Mesenchymal stem cell (in vitro differentiated cells and primary cell): ENCODE data around the gene HDAC4.

Source experiments
- DNase-seq: peaks from one replicate; pipeline ENCODE4 v3.0.0-alpha.2; 2013
- H2AFZ ChIP-seq: one replicate; pipeline ENCODE4 v1.6.1; 2013; ENCODE audit warnings: low read depth, mild to moderate bottlenecking, control low read depth, inconsistent platforms, low read length, moderate library complexity
- H2AK5ac ChIP-seq: 2 replicates; pipeline ENCODE4 v1.6.1; 2013; ENCODE audit warnings: low read length, moderate library complexity, mild to moderate bottlenecking, inconsistent platforms; ENCODE audit not compliant: severe bottlenecking
- H2BK120ac ChIP-seq: one replicate; pipeline ENCODE4 v1.6.1; 2013; ENCODE audit warnings: low read depth, mild to moderate bottlenecking, inconsistent platforms, low read length, moderate library complexity
- H2BK12ac ChIP-seq, 2 experiments: one replicate each; pipeline ENCODE4 v1.6.1; 2013; ENCODE audit warnings: inconsistent platforms in 2 of 2, low read length in 2 of 2, mild to moderate bottlenecking in 2 of 2, moderate library complexity in 2 of 2, control low read depth in 1 of 2
- H2BK15ac ChIP-seq: one replicate; pipeline ENCODE4 v1.6.1; 2013; ENCODE audit warnings: mild to moderate bottlenecking, low read depth, inconsistent platforms; ENCODE audit not compliant: poor library complexity, severe bottlenecking
- H2BK5ac ChIP-seq: 2 replicates; pipeline ENCODE4 v1.6.1; 2013; ENCODE audit warnings: low read depth, mild to moderate bottlenecking, low read length, control low read depth, inconsistent platforms; ENCODE audit not compliant: poor library complexity, severe bottlenecking
- H3K14ac ChIP-seq, 2 experiments: one replicate each; pipeline ENCODE4 v1.6.1; 2013; ENCODE audit warnings: inconsistent platforms in 2 of 2, low read length in 2 of 2, control low read depth in 1 of 2, mild to moderate bottlenecking in 1 of 2, moderate library complexity in 1 of 2
- H3K18ac ChIP-seq, 2 experiments: one replicate each; pipeline ENCODE4 v1.6.1; 2013; ENCODE audit warnings: inconsistent platforms in 2 of 2, low read length in 2 of 2, control low read depth in 1 of 2, low read depth in 1 of 2, mild to moderate bottlenecking in 1 of 2
- H3K23ac ChIP-seq, 2 experiments: one replicate each; pipeline ENCODE4 v1.6.1; 2013; ENCODE audit warnings: inconsistent platforms in 2 of 2, low read length in 2 of 2, mild to moderate bottlenecking in 2 of 2, moderate library complexity in 2 of 2, control low read depth in 1 of 2
- H3K27ac ChIP-seq: 2 replicates; pipeline ENCODE4 v1.5.1; 2013; ENCODE audit warnings: mild to moderate bottlenecking, moderate library complexity, low read length, control low read depth, inconsistent platforms; ENCODE audit not compliant: poor library complexity, severe bottlenecking
- H3K27me3 ChIP-seq, 2 experiments: 2 replicates each; pipeline versions ENCODE4 v1.6.1 to v1.7.0; 2013; ENCODE audit warnings: low read length in 2 of 2, mild to moderate bottlenecking in 2 of 2, moderate library complexity in 2 of 2, control low read depth in 1 of 2, inconsistent platforms in 1 of 2; ENCODE audit not compliant: control insufficient read depth in 1 of 2, insufficient read depth in 1 of 2
- H3K36me3 ChIP-seq, 2 experiments: 2 replicates each; pipeline versions ENCODE4 v1.6.1 to v1.7.0; 2013; ENCODE audit warnings: low read length in 2 of 2, control low read depth in 1 of 2, inconsistent platforms in 1 of 2, low read depth in 1 of 2, mild to moderate bottlenecking in 1 of 2; ENCODE audit not compliant: insufficient read depth in 2 of 2, control insufficient read depth in 1 of 2
- H3K4ac ChIP-seq, 2 experiments: one replicate each; pipeline ENCODE4 v1.6.1; 2013; ENCODE audit warnings: inconsistent platforms in 2 of 2, low read length in 2 of 2, mild to moderate bottlenecking in 2 of 2, moderate library complexity in 2 of 2, control low read depth in 1 of 2, low read depth in 1 of 2
- H3K4me1 ChIP-seq: 2 replicates; pipeline ENCODE4 v1.6.1; 2013; ENCODE audit warnings: low read depth, low read length, control low read depth; ENCODE audit not compliant: control insufficient read depth, insufficient read depth
- H3K4me2 ChIP-seq: 2 replicates; pipeline ENCODE4 v1.6.1; 2013; ENCODE audit warnings: low read length, mild to moderate bottlenecking, inconsistent platforms; ENCODE audit not compliant: poor library complexity, severe bottlenecking
- H3K4me3 ChIP-seq, 2 experiments: 2 replicates each; pipeline versions ENCODE4 v1.5.1 to v1.7.0; 2013; ENCODE audit warnings: low read length in 2 of 2, mild to moderate bottlenecking in 2 of 2, control low read depth in 1 of 2, low read depth in 1 of 2; ENCODE audit not compliant: insufficient read depth in 1 of 2
- H3K79me1 ChIP-seq: replicated peaks from 2 replicates; pipeline ENCODE4 v1.6.1; 2013; ENCODE audit warnings: mild to moderate bottlenecking, control low read depth, low read length, inconsistent platforms; ENCODE audit not compliant: poor library complexity, severe bottlenecking
- H3K9ac ChIP-seq: 2 replicates; pipeline ENCODE4 v1.7.0; 2013; ENCODE audit warnings: mild to moderate bottlenecking, low read length, moderate library complexity
- H3K9me3 ChIP-seq: 2 replicates; pipeline ENCODE4 v1.7.0; 2013; ENCODE audit warnings: mild to moderate bottlenecking, low read length; ENCODE audit not compliant: control insufficient read depth
- H4K8ac ChIP-seq: one replicate; pipeline ENCODE4 v1.6.1; 2013; ENCODE audit warnings: inconsistent platforms, mild to moderate bottlenecking, low read length, moderate library complexity
- H4K91ac ChIP-seq: one replicate; pipeline ENCODE4 v1.6.1; 2013; ENCODE audit warnings: mild to moderate bottlenecking, low read length, inconsistent platforms
- WGBS: methylation state at CpG from one replicate; pipeline ENCODE4 v1.1.7; 2013; ENCODE audit warnings: mixed read lengths; 5-methylcytosine and 5-hydroxymethylcytosine counted together

Gene HDAC4

GRCh38 chr2:239161711-239162140, 239.1 kb downstream of the HDAC4 start:
- Histone ChIP-seq H3K27me3 (no peaks in the 10 kb centered on the region), H3K4me2 (no peak overlapping the region), H3K23ac (no peak overlapping the region), H3K4ac (no peak overlapping the region), H3K27ac (no peak overlapping the region), H3K4me1 (peaks cover 9% of the 10 kb centered on the region), H2BK12ac (no peak overlapping the region), H3K14ac (no peak overlapping the region), H3K18ac (no peak overlapping the region), H2BK15ac (no peak overlapping the region), H2AFZ (no peak overlapping the region), H3K4me3 (no peak overlapping the region), H3K9me3 (no peaks in the 10 kb centered on the region), H4K91ac (no peak overlapping the region), H3K9ac (no peak overlapping the region), H2AK5ac (no peak overlapping the region), H2BK5ac (no peak overlapping the region), H4K8ac (no peak overlapping the region), H3K36me3 (peaks cover 25 to 39% of the 10 kb centered on the region in 2 experiments), H2BK120ac (no peak overlapping the region), H3K79me1 (peaks cover 2% of the 10 kb centered on the region)
- 93% methylated on average over 14 of the region's 14 CpGs for WGBS
- DNase-seq = no peak

GRCh38 chr2:239160226-239161143, 240.3 kb downstream of the HDAC4 start:
- Histone ChIP-seq H2BK15ac (no peak overlapping the region), H3K14ac (no peak overlapping the region), H3K23ac (no peak overlapping the region), H3K18ac (no peak overlapping the region), H4K8ac (no peak overlapping the region), H3K9me3 (no peaks in the 10 kb centered on the region), H2BK120ac (no peak overlapping the region), H3K4me2 (no peak overlapping the region), H3K4me3 (no peak overlapping the region), H2AFZ (no peak overlapping the region), H2BK12ac (no peak overlapping the region), H3K79me1 (peaks cover 2% of the 10 kb centered on the region), H3K27me3 (no peaks in the 10 kb centered on the region), H3K27ac (no peak overlapping the region), H2AK5ac (no peak overlapping the region), H3K4me1 (peaks cover 9% of the 10 kb centered on the region), H3K4ac (no peak overlapping the region), H2BK5ac (no peak overlapping the region), H3K36me3 (peaks cover 38 to 51% of the 10 kb centered on the region in 2 experiments), H3K9ac (no peak overlapping the region), H4K91ac (no peak overlapping the region)
- no peak for DNase-seq
- 96% methylated on average over 32 of the region's 32 CpGs for WGBS

DNA sequence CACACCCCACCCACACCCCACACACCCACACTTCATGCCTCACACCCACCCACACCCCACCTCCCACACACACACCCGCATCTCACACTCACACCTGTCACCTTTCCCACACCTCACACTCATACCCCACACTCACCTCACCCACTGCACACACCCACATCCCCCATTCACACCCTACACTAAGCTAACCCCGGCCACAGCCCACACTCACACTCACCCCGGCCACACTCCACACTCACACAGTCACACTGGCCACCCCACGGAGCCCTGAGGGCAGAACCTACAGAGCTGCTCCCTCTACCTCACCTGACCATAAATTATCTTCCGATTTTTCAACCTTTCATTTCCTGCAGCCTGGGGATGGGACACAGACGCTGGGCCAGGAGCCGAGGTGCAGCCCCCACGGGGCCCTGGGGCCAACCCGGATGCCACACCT, 241.3 kb downstream of the HDAC4 start:
- Histone ChIP-seq H3K23ac (no peak overlapping the region), H3K9me3 (no peaks in the 10 kb centered on the region), H3K14ac (no peak overlapping the region), H3K27me3 (no peaks in the 10 kb centered on the region), H2AK5ac (no peak overlapping the region), H4K91ac (no peak overlapping the region), H3K18ac (no peak overlapping the region), H3K4ac (no peak overlapping the region), H3K4me3 (no peak overlapping the region), H3K4me2 (no peak overlapping the region), H3K79me1 (peaks cover 2% of the 10 kb centered on the region), H3K27ac (no peak overlapping the region), H2BK12ac (no peak overlapping the region), H2AFZ (no peak overlapping the region), H3K36me3 (peaks cover 48 to 60% of the 10 kb centered on the region in 2 experiments), H3K4me1 (peaks cover 9% of the 10 kb centered on the region), H3K9ac (no peak overlapping the region), H2BK5ac (no peak overlapping the region), H4K8ac (no peak overlapping the region), H2BK120ac (no peak overlapping the region), H2BK15ac (no peak overlapping the region)
- WGBS = 96% methylated on average over 9 of the region's 9 CpGs
- DNase-seq = no peak

- Histone ChIP-seq H3K4me1 (peaks cover 7% of the 10 kb centered on the region), H3K9me3 (no peaks in the 10 kb centered on the region), H3K27me3 (no peaks in the 10 kb centered on the region), H4K91ac (no peak overlapping the region), H3K4ac (no peak overlapping the region), H2BK120ac (no peak overlapping the region), H3K79me1 (peaks cover 2% of the 10 kb centered on the region), H2BK12ac (no peak overlapping the region), H4K8ac (no peak overlapping the region), H3K27ac (no peak overlapping the region), H3K23ac (no peak overlapping the region), H3K18ac (no peak overlapping the region), H2BK15ac (no peak overlapping the region), H3K9ac (no peak overlapping the region), H3K14ac (no peak overlapping the region), H3K4me3 (no peak overlapping the region), H3K36me3 (peaks cover 54 to 66% of the 10 kb centered on the region in 2 experiments), H2BK5ac (no peak overlapping the region), H2AFZ (no peak overlapping the region), H2AK5ac (no peak overlapping the region), H3K4me2 (no peak overlapping the region)
- 97% methylated on average over 29 of the region's 29 CpGs for WGBS
- DNase-seq = no peak
These were observed 242.0 kb downstream of the HDAC4 start for GRCh38 chr2:239158641-239159475.
